ENCODE results near the gene SH3BGRL3.
A peak's percentile ranks its signal among the peaks of the same experiment; 100 is the strongest.
"Not testable (repeated sequence)": the region's sequence is repeated elsewhere in the genome, so short reads cannot be mapped to it uniquely, and the experiment has no call there.

The SH3BGRL3 gene

DNA sequence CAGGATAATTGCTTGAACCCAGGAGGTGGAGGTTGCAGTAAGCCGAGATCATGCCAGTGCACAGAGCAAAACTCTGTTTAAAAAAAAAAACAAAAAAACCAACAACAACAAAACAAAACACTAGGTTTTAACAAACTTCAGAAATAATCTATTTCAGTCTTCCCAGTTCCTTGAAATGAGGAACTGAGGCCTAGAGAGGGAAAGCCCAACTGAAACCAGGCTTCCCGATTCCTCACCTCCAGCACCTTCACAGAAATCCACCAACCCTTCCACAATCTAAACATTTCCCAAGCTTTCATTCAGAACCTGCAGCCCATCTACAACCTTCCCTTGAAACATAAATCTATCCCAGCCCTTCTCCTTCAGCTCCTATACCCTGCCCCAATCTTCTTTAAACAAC lies 37.3 kb downstream of the SH3BGRL3 start:
- no peak for DNase-seq (ENCODE audit: low read depth)

DNA sequence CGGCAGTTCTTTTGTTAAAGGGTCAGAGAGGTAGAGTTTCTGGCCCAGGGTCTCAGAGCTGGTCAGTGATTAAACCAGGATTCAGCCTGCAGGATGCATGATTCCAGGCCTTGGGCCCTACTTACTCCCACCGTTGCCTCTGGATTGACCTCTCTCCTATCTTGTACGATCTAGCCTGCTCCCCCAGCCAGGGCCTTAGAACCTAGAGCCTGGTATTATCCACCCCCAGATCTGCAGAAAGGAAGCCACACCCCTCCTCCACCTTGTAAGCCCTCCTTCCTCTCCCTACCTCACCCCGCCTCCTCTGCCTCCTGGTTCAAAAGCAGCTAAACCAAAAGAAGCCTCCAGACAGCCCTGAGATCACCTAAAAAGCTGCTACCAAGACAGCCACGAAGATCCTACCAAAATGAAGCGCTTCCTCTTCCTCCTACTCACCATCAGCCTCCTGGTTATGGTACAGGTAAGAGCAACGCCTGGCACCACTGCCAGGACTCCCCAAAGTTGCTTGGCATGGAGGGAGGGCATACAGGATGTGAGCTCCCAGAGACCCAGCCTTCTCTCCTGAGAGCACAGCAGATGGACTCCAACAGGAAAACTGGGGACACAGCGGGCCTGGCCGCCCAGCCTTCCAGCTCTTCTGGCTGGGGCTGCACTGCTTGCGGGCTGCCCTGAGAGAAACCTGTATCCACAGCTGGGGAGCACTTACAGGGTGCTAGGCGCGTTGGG lies 37.9 kb downstream of the SH3BGRL3 start, which contains the start of gene CD52:
CD52 (plus strand) TSS at position 347 of the 726 bp plus-strand sequence; CDS start at position 407, 60 bp downstream.
- DNase-seq (ENCODE audit: low read depth) = no peak

DNA sequence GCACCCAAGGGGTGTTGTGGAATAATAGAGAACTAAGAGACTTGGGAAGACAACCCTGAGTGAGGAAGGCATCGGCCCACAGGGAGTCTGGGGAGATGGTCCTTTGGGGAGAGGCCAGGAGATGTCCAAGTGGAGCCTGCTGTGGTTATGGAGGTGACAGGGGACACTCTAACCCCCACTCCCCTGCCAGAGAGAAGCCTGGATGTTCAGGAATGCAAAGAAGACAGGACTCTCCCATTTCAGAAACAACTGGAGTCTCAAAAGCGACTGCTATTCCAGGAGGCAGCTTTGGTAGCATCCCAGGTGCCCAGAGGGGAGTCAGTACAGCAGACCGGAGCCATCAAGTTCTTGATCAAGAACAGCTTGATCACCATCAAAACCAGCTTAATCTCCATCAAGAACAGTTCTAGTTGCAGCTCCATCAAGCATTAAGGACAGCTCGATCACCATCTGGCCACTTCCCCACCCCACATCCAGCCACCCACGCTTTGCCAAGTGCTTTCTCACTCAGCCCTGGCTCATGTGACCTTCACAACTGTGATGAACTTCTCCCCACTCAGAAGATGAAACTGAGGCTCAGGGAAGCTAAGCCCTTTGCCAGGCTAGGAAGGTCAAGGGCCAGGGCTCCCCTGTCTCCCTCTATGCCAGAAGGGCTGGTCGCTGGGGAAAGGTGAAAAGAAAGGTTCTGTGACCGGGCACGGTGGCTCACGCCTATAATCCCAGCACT lies 38.6 kb downstream of the SH3BGRL3 start:
- DNase-seq (ENCODE audit: low read depth) = no peak

DNA sequence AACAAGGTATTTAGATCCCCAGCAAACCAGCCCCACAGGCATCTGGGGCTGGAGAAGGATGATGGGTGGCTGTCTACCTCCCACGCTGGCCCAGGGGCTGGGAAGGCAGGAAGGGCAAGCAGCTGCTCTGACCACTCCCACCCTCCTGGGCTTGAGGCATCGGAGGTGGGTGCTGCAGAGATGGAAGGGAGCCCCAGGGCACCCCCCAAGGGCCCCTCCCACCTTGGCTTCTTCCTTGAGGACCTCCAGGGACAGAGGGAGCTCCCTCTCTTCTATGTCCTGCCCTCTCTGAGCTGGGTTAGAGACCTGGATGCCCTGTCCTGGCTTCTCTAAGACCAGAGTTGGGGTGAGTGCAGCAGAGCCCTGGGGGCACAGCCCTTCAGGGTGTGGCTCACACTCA lies 41.0 kb downstream of the SH3BGRL3 start:
- no peak for DNase-seq (ENCODE audit: low read depth)

DNA sequence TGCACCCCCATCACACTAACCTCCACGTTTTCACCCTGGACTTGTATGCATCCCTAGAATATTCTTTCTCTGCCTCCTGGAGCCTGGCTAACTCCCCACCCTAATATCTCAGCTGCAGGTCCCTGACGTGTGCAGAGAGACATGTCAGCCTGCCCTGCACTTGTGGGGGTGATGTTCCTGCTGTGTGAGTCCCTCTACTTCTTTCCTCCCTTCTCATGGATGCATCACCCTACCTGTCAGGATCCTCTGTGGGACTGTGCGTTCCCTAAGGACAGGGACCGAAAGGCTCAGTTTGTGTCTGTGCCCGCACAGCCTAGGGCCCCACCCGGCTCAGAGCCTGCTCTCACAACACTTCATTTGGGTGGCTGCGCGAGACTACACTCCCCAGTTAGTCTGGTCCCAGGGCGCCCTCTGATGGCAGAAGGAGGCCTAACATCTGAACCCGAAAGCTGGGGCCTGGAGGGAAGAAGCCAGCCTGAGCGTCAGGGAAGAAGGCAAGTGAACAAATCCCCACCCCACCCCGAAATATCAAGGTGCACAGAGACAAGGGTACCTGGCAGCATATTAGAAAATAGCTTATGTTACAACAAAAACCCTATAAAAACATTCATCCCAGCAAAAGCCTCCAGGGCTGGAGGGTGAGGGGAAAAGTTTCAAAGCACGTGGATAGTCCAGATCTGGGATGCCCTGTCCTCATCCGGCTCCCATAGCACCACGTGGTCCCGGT lies 41.6 kb downstream of the SH3BGRL3 start:
- peak; percentile 22 for DNase-seq (ENCODE audit: low read depth)

DNA sequence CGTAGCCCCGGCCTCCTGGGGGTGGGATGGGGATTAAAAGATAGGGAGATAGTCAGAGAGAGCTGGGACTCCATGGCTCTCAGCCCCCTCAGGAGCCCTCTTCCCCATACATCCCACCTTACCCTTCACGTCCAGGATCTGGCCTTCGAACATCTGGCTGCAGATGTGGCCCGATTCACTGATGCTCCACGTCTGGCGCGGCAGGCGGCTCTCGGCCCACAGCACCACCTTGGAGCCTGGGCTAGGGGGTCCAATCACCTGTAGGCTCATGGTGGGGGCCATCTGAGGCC lies 42.1 kb downstream of the SH3BGRL3 start:
- no peak for DNase-seq (ENCODE audit: low read depth)

DNA sequence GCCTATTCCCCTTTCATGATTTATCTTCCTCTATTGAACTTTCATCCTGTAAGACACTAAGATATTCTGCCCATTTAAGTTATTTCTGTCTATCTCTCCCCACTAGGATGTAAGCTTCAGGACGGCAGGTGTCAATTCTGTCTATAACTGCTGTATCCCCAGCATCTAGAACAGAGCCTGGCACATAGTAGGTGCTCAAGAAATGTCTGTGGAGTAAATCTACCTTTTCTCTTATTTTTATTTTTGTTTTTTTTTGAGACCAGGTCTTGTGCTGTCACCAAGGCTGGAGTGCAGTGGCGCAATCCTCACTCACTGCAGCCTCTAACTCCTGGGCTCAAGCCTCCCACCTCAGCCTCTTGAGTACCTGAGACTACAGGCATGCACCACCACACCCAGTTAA lies 43.5 kb downstream of the SH3BGRL3 start:
- DNase-seq (ENCODE audit: low read depth) = no peak

DNA sequence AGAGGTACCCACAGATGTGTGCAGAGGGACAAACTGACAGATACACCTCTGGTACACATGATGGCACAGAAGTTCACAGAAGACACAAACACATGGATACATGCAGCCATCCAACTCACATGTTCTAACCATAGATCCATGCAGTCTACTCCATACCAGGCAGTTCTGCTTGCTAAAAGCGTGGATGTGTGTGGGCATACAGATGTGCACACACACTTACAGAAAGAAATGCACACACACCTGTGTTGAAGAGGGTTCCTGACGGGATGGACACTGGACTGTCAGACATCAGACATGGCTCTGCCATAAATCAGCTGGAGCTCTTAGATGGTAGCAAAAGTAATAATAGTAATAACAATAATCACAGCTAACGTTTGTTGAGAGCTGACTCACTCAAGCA lies 44.7 kb downstream of the SH3BGRL3 start:
- DNase-seq (ENCODE audit: low read depth) = no peak

DNA sequence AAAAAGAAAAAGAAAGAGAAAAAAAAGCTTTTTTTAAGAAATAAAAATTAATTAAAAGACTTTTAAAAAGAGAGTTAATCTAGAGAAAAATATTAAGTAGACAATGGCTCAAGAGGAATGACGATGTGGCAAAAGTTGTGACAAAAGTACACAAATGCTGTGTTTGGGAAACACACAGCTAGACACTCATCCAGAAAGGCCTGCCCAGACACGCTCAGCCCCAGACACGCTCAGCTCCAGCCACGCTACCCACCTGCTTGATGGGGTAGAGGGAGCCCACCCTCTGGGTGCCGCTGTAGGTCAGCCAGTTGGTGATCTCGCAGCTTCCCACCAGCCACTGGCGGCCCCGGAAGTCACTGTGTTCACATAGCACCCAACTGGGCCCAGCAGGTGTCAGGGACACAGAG lies 48.1 kb downstream of the SH3BGRL3 start:
- no peak for DNase-seq (ENCODE audit: low read depth)

DNA sequence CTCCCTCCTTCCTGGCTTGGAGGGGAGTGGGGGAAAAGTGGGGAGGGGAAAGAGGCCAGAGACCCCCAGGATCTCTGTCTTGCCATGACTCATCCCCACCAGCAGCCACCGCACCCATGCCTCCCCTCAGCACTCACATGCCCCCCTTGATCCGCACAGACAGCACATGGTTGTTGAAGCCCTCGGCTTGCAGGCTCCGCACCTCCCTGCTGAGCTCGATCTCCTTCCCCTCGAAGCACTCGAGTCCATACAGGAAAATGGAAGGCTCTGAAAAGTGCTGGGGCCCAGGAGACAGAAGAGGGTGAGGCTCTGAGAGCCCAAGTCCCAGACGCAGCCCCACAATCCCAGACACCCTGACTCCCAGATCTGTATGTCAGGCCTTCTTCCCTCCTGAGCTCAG lies 48.7 kb downstream of the SH3BGRL3 start:
- no peak for DNase-seq (ENCODE audit: low read depth)

DNA sequence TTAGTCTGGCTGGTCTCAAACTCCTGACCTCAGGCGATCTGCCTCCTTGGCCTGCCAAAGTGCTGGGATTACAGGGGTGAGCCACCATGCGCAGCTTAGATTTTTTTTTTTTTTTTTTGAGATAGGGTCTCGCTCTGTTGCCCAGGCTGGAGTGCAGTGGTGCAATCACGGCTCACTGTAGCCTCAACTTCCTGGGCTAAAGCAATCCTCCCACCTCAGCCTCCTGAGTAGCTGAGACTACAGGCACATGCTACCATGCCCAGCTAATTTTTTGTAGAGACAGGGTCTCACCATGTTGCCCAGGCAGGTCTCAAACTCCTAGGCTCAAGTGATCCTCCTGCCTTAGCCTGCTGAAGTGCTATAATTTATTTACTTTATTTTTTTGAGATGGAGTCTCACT lies 49.5 kb downstream of the SH3BGRL3 start:
- DNase-seq (ENCODE audit: low read depth) = not testable (repeated sequence)

DNA sequence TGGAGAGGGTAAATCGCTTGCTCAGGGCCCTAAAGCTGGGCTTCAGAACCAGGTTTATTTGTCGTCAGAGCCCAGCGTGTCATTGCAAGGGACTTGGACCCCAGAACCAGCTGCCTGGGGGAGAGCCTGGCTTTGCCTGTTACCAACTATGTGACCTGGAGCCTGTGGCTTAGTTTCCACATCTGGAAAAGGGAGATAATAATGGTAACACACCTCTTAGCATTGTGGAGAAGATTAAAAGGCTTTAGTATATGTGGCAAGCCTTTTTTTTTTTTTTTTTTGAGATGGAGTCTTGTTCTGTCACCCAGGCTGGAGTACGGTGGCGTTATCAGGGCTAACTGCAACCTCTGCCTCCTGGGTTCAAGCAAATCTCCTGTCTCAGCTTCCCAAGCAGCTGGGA lies 50.4 kb downstream of the SH3BGRL3 start:
- no peak for DNase-seq (ENCODE audit: low read depth)
